ENCODE data around the gene TBC1D25.

The TBC1D25 gene

DNA sequence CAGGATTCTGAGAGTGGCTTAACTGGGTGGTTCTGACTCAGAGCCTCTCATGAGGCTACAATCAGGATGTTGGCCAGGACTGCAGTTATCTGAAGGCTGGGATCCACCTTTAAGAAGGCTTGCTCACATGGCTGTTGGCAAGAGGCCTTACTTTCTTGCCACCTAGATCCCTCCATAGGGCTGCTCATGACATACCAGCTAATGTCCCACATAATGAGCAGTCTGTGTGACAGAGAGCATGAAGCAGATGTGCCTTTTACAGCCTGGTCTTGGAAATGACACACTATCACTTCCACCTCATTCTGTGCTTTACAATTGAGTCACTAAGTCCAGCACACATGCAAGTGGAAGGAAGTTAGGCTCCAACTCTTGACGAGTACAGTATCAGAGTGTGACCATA lies 30.4 kb downstream of the TBC1D25 start:
- DNase-seq (ENCODE audit: low spot score) = peak; percentile 16
- TF ChIP-seq CTCF (IDR thresholded peaks at IDR 0.05; ENCODE audit: extremely low read depth, missing control alignments) = no peak

- no peak for DNase-seq (ENCODE audit: low spot score)
- TF ChIP-seq CTCF (IDR thresholded peaks at IDR 0.05; ENCODE audit: extremely low read depth, missing control alignments) = no peak
Observed at GRCh38 chrX:48573690-48574269, 34.3 kb downstream of the TBC1D25 start.

- DNase-seq (ENCODE audit: low spot score) = peak; percentile 81
- TF ChIP-seq CTCF (IDR thresholded peaks at IDR 0.05; ENCODE audit: extremely low read depth, missing control alignments) = no peak
Observed at GRCh38 chrX:48574270-48575266, 35.1 kb downstream of the TBC1D25 start, which contains the start of gene RBM3. RBM3 (plus strand) TSS chrX:48574484; CDS start chrX:48575181, 697 bp downstream.

GRCh38 chrX:48575642-48576041 lies 36.1 kb downstream of the TBC1D25 start:
- no peak for DNase-seq (ENCODE audit: low spot score)
- TF ChIP-seq CTCF (IDR thresholded peaks at IDR 0.05; ENCODE audit: extremely low read depth, missing control alignments) = no peak

GRCh38 chrX:48576108-48576507 lies 36.6 kb downstream of the TBC1D25 start:
- TF ChIP-seq CTCF (IDR thresholded peaks at IDR 0.05; ENCODE audit: extremely low read depth, missing control alignments) = no peak
- no peak for DNase-seq (ENCODE audit: low spot score)

- TF ChIP-seq CTCF (IDR thresholded peaks at IDR 0.05; ENCODE audit: extremely low read depth, missing control alignments) = no peak
- DNase-seq (ENCODE audit: low spot score) = no peak
Observed at GRCh38 chrX:48578661-48579128, 39.2 kb downstream of the TBC1D25 start.

GRCh38 chrX:48579259-48579658 lies 39.7 kb downstream of the TBC1D25 start:
- TF ChIP-seq CTCF (IDR thresholded peaks at IDR 0.05; ENCODE audit: extremely low read depth, missing control alignments) = no peak
- DNase-seq (ENCODE audit: low spot score) = no peak
